ENCODE results near the gene GPR137B. TPM values are rescaled to one million over a fixed set of nuclear protein-coding genes. Genes with fewer than 3 reads are reported as not detected.

GPR137B gene
- total and polyA plus RNA-seq, 9 of the 15 experiments (the other 6 are each of a cell fraction or from before 2014, with no cell fraction given): 0.04 to 1.0 (median 0.62) TPM

GRCh38 chr1:236149003-236149595 lies 6.8 kb downstream of the GPR137B start (continued):
- TF ChIP-seq CEBPB (tag; IDR thresholded peaks at IDR 0.05): no peak
- no peak for TF ChIP-seq E2F6 (IDR thresholded peaks at IDR 0.05; ENCODE audit: borderline replicate concordance in 1 of 2, extremely low read depth in 1 of 2, insufficient read depth in 1 of 2, insufficient read length in 1 of 2, low read depth in 1 of 2, low read length in 1 of 2, poor library complexity in 1 of 2, severe bottlenecking in 1 of 2)
- no peak for TF ChIP-seq STAT5B (CRISPR knock-in tag; IDR thresholded peaks at IDR 0.05)
- TF ChIP-seq BACH1 (tag; IDR thresholded peaks at IDR 0.05): no peak
- no peak for TF ChIP-seq NEUROD1 (IDR thresholded peaks at IDR 0.05; ENCODE audit: borderline replicate concordance, low read depth, low read length, partially characterized antibody)
- TF ChIP-seq ZNF282 (CRISPR knock-in tag; IDR thresholded peaks at IDR 0.05): no peak
- TF ChIP-seq SRSF3 (IDR thresholded peaks at IDR 0.05; ENCODE audit: insufficient read depth, low read length): no peak
- TF ChIP-seq ZNF511 (CRISPR knock-in tag; IDR thresholded peaks at IDR 0.05): no peak

- H3K36me3 ChIP-seq (ENCODE audit: control insufficient read depth, insufficient read depth, low read length): no peaks in the 10 kb centered on the region
- H3K9me3 ChIP-seq (replicated peaks; ENCODE audit: control insufficient read depth, insufficient read depth, low read depth, low read length): no peaks in the 10 kb centered on the region
- POLR2A ChIA-PET: no interaction called here
- no peaks in the 10 kb centered on the region for H3K4me1 ChIP-seq (replicated peaks in 1 of 2; ENCODE audit: control insufficient read depth in 2 of 2, insufficient read depth in 2 of 2, low read length in 2 of 2)
- no peaks in the 10 kb centered on the region for H3K9me1 ChIP-seq (ENCODE audit: control insufficient read depth, insufficient read depth, low read length)
- H3K9ac ChIP-seq (ENCODE audit: insufficient read depth in 1 of 2, low read depth in 2 of 2, low read length in 2 of 2): no peak overlapping the region
- no peak overlapping the region for H3K4me2 ChIP-seq (ENCODE audit: insufficient read depth, low read length)
- in situ Hi-C loops (cut with MboI) (no loop called here), intact Hi-C loops (cut with micrococcal nuclease) (no loop called here)
- 17% methylated on average over 10 of the region's 10 CpGs for WGBS (ENCODE audit: insufficient coverage, low coverage, missing lambda C conversion rate)
- ATAC-seq (no peak), FAIRE-seq (peak; percentile 11), DNase-seq (ENCODE audit: extremely low read depth in 1 of 4, low spot score in 3 of 4) (no peak)
- H4K20me1 ChIP-seq (replicated peaks; ENCODE audit: control insufficient read depth, insufficient read depth, low read length): 0 out of 2 replicates have a peak, but pooled peaks cover 9% of the 10 kb centered on the region
- no peaks in the 10 kb centered on the region for H3K79me2 ChIP-seq (ENCODE audit: control insufficient read depth, insufficient read depth, low read length)
- no peak overlapping the region for H3K4me3 ChIP-seq
- no TSS peak for BruUV-seq (replicated peaks)
- H2AFZ ChIP-seq (ENCODE audit: low read depth, low read length): no peak overlapping the region
- TF ChIP-seq TFAP4 (CRISPR knock-in tag; IDR thresholded peaks at IDR 0.05; ENCODE audit: borderline replicate concordance) (no peak), JUNB (CRISPR knock-in tag; conservative IDR thresholded peaks at IDR 0.05) (no peak), HBP1 (CRISPR knock-in tag; IDR thresholded peaks at IDR 0.05) (0 out of 2 replicates have a peak, but pooled peaks have one; percentile 24), ZBTB26 (CRISPR knock-in tag; IDR thresholded peaks at IDR 0.05) (peak; percentile 54; the same call in 1 of the 2 replicates), ELF4 (CRISPR knock-in tag; IDR thresholded peaks at IDR 0.05) (0 out of 2 replicates have a peak, but pooled peaks have one; percentile 16), NFYB (IDR thresholded peaks at IDR 0.05; ENCODE audit: extremely low read depth, insufficient read length) (no peak)
- H3K27me3 ChIP-seq (ENCODE audit: control insufficient read depth in 2 of 2, insufficient read depth in 2 of 2, low read length in 2 of 2): peaks cover 44 to 81% of the 10 kb centered on the region in 2 experiments
- CTCF ChIA-PET (ENCODE audit: low intra/inter-chr PET ratio): no interaction called here
- no peak overlapping the region for H3K27ac ChIP-seq (ENCODE audit: extremely low read depth, low read depth, low read length)
These were observed 7.4 kb downstream of the GPR137B start for GRCh38 chr1:236149696-236150228.

Measured in K562 (cell line).